GM21528 (cell line): ENCODE measurements around the gene NPR1.
"Not testable (repeated sequence)": the region's sequence is repeated elsewhere in the genome, so short reads cannot be mapped to it uniquely, and the experiment has no call there.

Experiments
- ATAC-seq: cut with Tn5 transposase; IDR thresholded peaks from one replicate; pipeline ENCODE4 v1.9.1; 2021; ENCODE audit warnings: mild to moderate bottlenecking, moderate library complexity; ENCODE audit not compliant: unreplicated experiment, low FRiP score

NPR1 gene

DNA sequence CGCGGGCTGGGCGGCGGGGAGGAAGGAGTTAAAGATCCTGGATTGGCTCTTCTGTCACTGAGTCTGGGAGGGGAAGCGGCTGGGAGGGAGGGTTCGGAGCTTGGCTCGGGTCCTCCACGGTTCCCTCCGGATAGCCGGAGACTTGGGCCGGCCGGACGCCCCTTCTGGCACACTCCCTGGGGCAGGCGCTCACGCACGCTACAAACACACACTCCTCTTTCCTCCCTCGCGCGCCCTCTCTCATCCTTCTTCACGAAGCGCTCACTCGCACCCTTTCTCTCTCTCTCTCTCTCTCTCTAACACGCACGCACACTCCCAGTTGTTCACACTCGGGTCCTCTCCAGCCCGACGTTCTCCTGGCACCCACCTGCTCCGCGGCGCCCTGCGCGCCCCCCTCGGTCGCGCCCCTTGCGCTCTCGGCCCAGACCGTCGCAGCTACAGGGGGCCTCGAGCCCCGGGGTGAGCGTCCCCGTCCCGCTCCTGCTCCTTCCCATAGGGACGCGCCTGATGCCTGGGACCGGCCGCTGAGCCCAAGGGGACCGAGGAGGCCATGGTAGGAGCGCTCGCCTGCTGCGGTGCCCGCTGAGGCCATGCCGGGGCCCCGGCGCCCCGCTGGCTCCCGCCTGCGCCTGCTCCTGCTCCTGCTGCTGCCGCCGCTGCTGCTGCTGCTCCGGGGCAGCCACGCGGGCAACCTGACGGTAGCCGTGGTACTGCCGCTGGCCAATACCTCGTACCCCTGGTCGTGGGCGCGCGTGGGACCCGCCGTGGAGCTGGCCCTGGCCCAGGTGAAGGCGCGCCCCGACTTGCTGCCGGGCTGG lies at the start of gene NPR1:
TSS of gene NPR1 (plus strand) at position 170 of the 818 bp plus-strand sequence. CDS start at position 591, 421 bp downstream.
- no peak for ATAC-seq

- no peak for ATAC-seq
Observed at GRCh38 chr1:153629343-153629665, 49.2 kb upstream of the NPR1 start.

DNA sequence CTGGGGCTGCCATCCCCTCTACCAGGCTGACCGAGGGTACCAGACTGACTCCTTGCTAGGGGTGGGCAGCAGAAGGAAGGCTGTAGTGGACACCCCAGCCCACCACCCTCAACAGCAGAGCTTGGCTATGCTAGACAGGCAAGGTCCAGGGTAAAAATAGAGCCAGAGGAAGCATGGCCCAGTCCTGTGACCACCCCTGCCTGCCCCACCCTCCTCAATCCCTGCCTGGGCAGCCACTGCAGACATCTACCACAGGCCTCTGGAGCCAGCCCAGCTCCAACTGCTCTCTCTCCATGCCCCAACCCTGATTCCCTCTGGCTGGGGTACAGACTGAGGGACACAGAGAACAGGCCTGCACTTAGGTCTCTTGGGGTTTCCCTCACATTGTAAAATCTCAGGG lies 48.5 kb upstream of the NPR1 start:
- no peak for ATAC-seq

DNA sequence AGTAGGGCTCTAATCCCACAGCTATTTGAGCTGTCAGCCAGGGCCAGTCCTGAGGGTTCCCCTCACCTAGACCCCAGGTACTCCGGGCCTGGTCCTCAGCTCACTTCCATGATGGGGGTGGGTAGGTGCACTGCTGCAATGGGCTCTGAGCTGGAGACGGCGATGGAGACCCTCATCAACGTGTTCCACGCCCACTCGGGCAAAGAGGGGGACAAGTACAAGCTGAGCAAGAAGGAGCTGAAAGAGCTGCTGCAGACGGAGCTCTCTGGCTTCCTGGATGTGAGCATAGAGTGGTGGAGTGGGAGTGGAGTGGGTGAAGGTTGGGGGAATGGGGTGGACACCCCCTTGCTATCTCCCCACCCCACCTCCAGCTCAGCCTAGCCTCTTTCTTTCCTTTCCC lies 48.1 kb upstream of the NPR1 start:
- ATAC-seq, result no peak

- ATAC-seq, result no peak
Observed at GRCh38 chr1:153631047-153632022, 47.2 kb upstream of the NPR1 start.

- no peak for ATAC-seq
Observed at GRCh38 chr1:153633161-153633753, 45.2 kb upstream of the NPR1 start.

GRCh38 chr1:153633754-153634665 lies 44.5 kb upstream of the NPR1 start, which contains the start of gene CHTOP:
Gene CHTOP, plus strand, starts transcription at chr1:153634066. Its CDS starts 2,523 bp downstream, at chr1:153636589.
- peak; percentile 91 for ATAC-seq

DNA sequence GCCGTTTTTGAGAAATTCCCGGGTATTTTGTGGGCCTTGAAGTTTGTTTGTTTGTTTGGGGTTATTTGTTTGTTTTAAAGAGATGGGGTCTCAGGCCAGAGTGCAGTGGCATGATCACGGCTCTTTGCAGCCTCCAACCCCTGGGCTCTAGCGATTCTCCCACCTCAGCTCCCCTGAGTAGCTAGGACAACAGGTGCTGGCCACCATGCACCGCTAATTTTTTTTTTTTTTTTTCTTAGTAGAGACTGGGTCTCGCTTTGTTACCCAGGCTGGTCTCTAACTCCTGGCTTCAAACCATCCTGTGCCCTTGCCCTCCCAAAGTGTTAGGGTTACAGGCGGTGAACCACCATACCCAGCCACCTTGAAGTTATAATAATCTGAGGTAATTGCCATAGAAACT lies 42.6 kb upstream of the NPR1 start:
- ATAC-seq, result no peak

DNA sequence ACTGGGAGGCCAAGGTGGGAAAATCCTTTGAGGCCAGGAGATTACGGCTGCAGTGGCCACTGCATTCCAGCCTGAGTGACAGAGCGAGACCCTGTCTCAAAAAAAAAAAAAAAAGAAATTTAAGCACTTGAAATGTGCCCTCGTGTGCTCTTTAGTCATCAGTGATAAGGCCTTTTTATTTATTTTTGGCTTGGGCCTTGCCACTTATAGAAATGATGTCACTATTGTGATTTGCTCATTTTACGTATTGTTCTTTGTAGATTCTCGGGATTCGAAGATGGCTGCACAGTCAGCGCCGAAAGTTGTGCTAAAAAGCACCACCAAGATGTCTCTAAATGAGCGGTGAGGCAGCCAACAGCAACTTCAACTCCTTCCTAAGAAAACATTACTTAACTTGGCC lies 42.2 kb upstream of the NPR1 start:
- ATAC-seq, result no peak

DNA sequence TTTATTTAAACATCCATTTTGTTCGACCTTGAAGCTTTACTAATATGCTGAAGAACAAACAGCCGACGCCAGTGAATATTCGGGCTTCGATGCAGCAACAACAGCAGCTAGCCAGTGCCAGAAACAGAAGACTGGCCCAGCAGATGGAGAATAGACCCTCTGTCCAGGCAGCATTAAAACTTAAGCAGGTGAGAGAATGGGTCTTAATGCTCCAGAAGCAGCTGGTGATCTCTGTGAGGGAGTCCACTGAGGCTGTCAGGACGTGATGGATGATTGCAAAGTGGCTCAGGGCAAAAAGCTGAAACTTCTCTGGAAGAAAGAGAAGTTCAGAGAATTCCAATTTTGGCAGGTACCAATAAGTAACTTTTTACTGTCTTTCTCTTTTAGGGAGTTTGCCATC lies 40.2 kb upstream of the NPR1 start:
- no peak for ATAC-seq

DNA sequence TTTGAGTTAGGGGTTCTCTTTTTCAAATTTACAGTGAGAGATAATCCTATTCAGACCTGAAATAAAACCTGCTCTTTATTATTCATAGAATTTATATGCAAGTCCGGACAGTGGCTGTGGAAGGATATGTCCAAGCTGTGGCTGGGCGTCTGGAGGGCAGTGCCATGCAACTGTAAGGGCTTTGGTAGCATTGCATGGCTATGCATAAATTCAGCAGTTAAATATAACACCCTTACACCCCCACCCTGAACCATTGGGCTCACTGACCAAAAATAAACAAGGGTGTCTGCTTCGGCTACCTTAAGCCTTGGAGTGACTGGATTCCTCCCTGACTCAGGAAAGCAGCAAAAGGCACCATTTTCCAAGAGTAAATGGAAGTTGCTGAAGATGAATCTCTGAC lies 39.2 kb upstream of the NPR1 start:
- ATAC-seq, result no peak

DNA sequence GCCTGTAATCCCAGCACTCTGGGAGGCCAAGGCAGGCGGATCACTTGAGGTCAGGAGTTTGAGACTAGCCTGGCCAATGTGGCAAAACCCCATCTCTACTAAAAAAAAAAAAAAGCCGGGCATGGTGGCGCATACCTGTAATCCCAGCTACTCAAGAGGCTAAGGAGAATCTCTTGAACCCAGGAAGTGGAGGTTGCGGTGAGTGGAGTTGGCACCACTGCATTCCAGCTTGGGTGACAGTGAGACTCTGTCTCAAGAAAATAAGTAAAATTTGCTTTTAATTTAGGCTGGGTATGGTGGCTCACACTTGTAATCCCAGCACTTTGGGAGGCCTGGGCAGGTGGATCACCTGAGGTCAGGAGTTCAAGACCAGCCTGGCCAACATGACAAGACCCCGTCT lies 38.3 kb upstream of the NPR1 start:
- ATAC-seq, result not testable (repeated sequence)

- no peak for ATAC-seq
Observed at GRCh38 chr1:153640861-153641260, 37.6 kb upstream of the NPR1 start.

GRCh38 chr1:153642161-153642560 lies 36.3 kb upstream of the NPR1 start:
- no peak for ATAC-seq

- no peak for ATAC-seq
Observed at GRCh38 chr1:153643100-153643499, 35.4 kb upstream of the NPR1 start.

DNA sequence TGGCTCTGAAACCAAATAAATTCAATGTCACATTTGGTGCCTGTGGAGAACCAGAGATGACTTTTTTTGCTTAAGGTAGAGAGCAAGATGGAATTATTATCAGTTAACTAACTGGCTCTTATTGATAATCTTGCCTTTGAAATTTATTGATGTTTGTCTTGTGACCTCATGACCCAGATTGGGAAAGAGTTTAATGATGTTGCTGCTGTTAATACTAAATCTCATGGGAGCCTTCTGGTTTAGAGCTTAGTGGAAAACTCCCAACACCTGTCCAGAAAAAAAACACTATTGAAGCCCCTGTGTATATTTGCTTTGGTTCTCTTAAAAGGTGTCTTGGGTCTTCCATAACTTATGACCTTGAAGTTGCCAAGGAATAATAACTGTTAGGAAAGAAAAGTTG lies 34.7 kb upstream of the NPR1 start:
- ATAC-seq, result no peak

GRCh38 chr1:153646672-153647345 lies 31.7 kb upstream of the NPR1 start:
- ATAC-seq, result no peak

- no peak for ATAC-seq
Observed at GRCh38 chr1:153647346-153647714, 31.2 kb upstream of the NPR1 start.

- no peak for ATAC-seq
Observed at GRCh38 chr1:153648000-153648643, 30.4 kb upstream of the NPR1 start.
